ENCODE measurements around the gene AMH.

GRCh38 chr19:2260341-2260805, 11.2 kb downstream of the AMH start:
- TF ChIP-seq CTCF (IDR thresholded peaks at IDR 0.05), result no peak
- no peak for TF ChIP-seq POLR2A (IDR thresholded peaks at IDR 0.05)
